ENCODE data around the gene AGPAT3.

The AGPAT3 gene

DNA sequence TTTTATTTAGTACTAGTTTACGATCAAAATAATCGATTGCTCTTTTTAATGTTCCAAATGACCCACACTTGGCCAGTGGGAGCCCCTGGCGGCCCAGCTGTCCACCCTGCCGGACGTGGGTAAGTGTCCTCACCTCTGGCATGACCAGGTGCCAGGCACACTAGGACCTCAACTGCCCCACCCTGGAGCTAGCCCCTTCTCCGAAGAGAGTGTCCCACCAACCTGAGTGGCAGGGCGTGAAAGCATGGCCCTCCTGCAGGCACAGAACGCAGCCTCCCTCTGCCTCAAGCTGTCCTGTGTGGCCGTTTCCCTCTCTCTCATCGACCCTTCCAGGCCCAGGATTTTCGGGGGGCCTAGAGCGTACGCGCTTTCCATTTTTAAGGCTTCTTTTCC lies 32.9 kb upstream of the AGPAT3 start:
- no peaks in the 10 kb centered on the region for H3K79me2 ChIP-seq (ENCODE audit: control insufficient read depth, low read length)
- H3K36me3 ChIP-seq (ENCODE audit: control insufficient read depth, low read length): no peaks in the 10 kb centered on the region
- H3K27ac ChIP-seq (ENCODE audit: low read depth, low read length): no peak overlapping the region
- no peaks in the 10 kb centered on the region for H3K9me3 ChIP-seq (ENCODE audit: control insufficient read depth, insufficient read depth, low read length)
- H3F3A ChIP-seq (ENCODE audit: control insufficient read depth, insufficient read depth): no peaks in the 10 kb centered on the region
- H3K27me3 ChIP-seq (ENCODE audit: control insufficient read depth, low read length): peaks cover 8% of the 10 kb centered on the region
- no peaks in the 10 kb centered on the region for H3K9me2 ChIP-seq (replicated peaks; ENCODE audit: control insufficient read depth, low read length)
- H3K4me2 ChIP-seq (ENCODE audit: low read length): no peak overlapping the region
- H3K4me3 ChIP-seq (ENCODE audit: low read length): no peak overlapping the region
- H4K20me1 ChIP-seq (ENCODE audit: control insufficient read depth, insufficient read depth, low read depth, low read length): no peaks in the 10 kb centered on the region
- H3K4me1 ChIP-seq (ENCODE audit: control insufficient read depth, low read length): no peaks in the 10 kb centered on the region
- no peak for TF ChIP-seq EZH2phosphoT487 (IDR thresholded peaks at IDR 0.05; ENCODE audit: borderline replicate concordance, low read length)
- TF ChIP-seq, protein P1, sequence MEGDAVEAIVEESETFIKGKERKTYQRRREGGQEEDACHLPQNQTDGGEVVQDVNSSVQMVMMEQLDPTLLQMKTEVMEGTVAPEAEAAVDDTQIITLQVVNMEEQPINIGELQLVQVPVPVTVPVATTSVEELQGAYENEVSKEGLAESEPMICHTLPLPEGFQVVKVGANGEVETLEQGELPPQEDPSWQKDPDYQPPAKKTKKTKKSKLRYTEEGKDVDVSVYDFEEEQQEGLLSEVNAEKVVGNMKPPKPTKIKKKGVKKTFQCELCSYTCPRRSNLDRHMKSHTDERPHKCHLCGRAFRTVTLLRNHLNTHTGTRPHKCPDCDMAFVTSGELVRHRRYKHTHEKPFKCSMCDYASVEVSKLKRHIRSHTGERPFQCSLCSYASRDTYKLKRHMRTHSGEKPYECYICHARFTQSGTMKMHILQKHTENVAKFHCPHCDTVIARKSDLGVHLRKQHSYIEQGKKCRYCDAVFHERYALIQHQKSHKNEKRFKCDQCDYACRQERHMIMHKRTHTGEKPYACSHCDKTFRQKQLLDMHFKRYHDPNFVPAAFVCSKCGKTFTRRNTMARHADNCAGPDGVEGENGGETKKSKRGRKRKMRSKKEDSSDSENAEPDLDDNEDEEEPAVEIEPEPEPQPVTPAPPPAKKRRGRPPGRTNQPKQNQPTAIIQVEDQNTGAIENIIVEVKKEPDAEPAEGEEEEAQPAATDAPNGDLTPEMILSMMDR (IDR thresholded peaks at IDR 0.05; ENCODE audit: low read depth, low read length, poor library complexity, severe bottlenecking): no peak

DNA sequence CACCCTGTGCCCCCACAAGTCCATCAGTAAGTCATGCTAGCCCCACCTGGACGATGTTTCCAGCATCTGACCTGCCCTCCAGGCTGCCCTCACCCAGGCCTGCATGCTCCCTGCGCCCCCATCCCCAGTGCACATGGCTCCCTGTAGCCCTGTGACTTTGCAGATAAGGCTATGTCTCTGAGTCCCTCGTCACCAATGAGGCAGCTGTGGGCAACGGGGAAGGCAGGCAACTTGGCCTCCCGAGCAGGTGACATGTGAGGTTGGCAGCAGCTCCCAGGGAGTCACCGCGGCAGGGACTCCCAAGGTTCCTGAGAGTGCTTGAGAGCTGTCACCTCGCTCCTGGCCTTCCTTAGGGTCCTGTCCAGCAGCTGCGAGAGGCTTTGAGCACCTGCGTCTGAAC lies 32.4 kb upstream of the AGPAT3 start:
- H3K79me2 ChIP-seq (ENCODE audit: control insufficient read depth, low read length): no peaks in the 10 kb centered on the region
- TF ChIP-seq, protein P1 (IDR thresholded peaks at IDR 0.05; ENCODE audit: low read depth, low read length, poor library complexity, severe bottlenecking): no peak
- no peak for TF ChIP-seq EZH2phosphoT487 (IDR thresholded peaks at IDR 0.05; ENCODE audit: borderline replicate concordance, low read length)
- no peaks in the 10 kb centered on the region for H4K20me1 ChIP-seq (ENCODE audit: control insufficient read depth, insufficient read depth, low read depth, low read length)
- no peak overlapping the region for H3K4me2 ChIP-seq (ENCODE audit: low read length)
- H3K4me1 ChIP-seq (ENCODE audit: control insufficient read depth, low read length): no peaks in the 10 kb centered on the region
- H3F3A ChIP-seq (ENCODE audit: control insufficient read depth, insufficient read depth): no peaks in the 10 kb centered on the region
- H3K27me3 ChIP-seq (ENCODE audit: control insufficient read depth, low read length): peaks cover 9% of the 10 kb centered on the region
- no peaks in the 10 kb centered on the region for H3K9me2 ChIP-seq (replicated peaks; ENCODE audit: control insufficient read depth, low read length)
- H3K36me3 ChIP-seq (ENCODE audit: control insufficient read depth, low read length): no peaks in the 10 kb centered on the region
- H3K9me3 ChIP-seq (ENCODE audit: control insufficient read depth, insufficient read depth, low read length): no peaks in the 10 kb centered on the region
- no peak overlapping the region for H3K4me3 ChIP-seq (ENCODE audit: low read length)
- H3K27ac ChIP-seq (ENCODE audit: low read depth, low read length): no peak overlapping the region

DNA sequence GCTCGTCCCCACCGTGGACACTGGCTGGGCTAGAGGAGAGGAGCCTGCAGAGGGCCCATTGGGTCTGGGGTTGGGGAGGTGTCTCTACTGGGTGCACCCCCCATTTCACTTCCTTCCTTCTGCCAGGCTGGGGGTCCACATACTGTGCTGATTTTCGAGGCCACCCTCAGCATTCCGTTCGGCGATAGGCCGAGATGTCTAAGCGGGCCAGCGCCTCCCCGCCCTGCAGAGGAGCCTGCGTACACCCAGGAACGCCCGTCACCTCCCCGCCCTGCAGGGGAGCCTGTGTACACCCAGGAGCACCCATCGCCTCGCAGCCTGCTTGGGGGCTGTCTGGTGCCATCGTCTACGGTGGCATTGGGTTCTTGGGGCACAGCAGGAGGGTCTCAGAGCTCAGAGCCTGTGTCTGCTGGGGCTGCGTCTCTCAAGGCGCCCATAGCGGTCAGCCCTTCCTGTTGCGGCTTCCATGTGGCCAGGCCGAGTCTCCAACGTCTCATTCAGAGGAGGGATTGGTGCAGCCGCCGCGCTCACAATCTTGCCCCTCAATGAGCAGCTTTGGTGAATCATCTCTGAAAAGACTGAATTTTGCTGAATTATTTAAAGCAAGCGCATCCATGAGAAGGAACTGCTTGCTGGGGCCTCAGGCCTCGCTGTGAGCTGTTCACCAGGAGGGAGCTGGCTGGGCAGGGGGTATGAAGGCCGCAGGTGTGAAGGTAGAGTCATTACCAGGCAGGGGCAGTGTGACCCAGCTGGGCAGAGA lies 30.7 kb upstream of the AGPAT3 start:
- no peaks in the 10 kb centered on the region for H3K36me3 ChIP-seq (ENCODE audit: control insufficient read depth, low read length)
- no peak overlapping the region for H3K4me2 ChIP-seq (ENCODE audit: low read length)
- H3F3A ChIP-seq (ENCODE audit: control insufficient read depth, insufficient read depth): no peaks in the 10 kb centered on the region
- no peaks in the 10 kb centered on the region for H3K9me2 ChIP-seq (replicated peaks; ENCODE audit: control insufficient read depth, low read length)
- TF ChIP-seq, protein P1 (IDR thresholded peaks at IDR 0.05; ENCODE audit: low read depth, low read length, poor library complexity, severe bottlenecking): no peak
- TF ChIP-seq EZH2phosphoT487 (IDR thresholded peaks at IDR 0.05; ENCODE audit: borderline replicate concordance, low read length): no peak
- no peaks in the 10 kb centered on the region for H3K79me2 ChIP-seq (ENCODE audit: control insufficient read depth, low read length)
- no peaks in the 10 kb centered on the region for H3K9me3 ChIP-seq (ENCODE audit: control insufficient read depth, insufficient read depth, low read length)
- H3K4me3 ChIP-seq (ENCODE audit: low read length): no peak overlapping the region
- peaks cover 14% of the 10 kb centered on the region for H3K27me3 ChIP-seq (ENCODE audit: control insufficient read depth, low read length)
- no peaks in the 10 kb centered on the region for H4K20me1 ChIP-seq (ENCODE audit: control insufficient read depth, insufficient read depth, low read depth, low read length)
- H3K4me1 ChIP-seq (ENCODE audit: control insufficient read depth, low read length): no peaks in the 10 kb centered on the region
- H3K27ac ChIP-seq (ENCODE audit: low read depth, low read length): no peak overlapping the region
